Renal pelvis (tissue), 4 donors: ENCODE results near the gene NADSYN1. TPM values are rescaled to one million over a fixed set of nuclear protein-coding genes. Genes with fewer than 3 reads are reported as not detected.

Experiments
- DNase-seq: peaks from one replicate; pipeline ENCODE4 v3.0.0-alpha.2; 2013
- polyA plus RNA-seq, 3 donors: library from polyadenylated mRNA; unstranded; fragments of 120-200 nt; gene quantifications; one replicate each; pipeline ENCODE4 v1.2.1, GENCODE V29; 2013; ENCODE audit not compliant: insufficient read length in 3 of 3

NADSYN1 gene
- polyA plus RNA-seq, 3 donors = 41.8 to 60.3 (median 59.6) TPM

DNA sequence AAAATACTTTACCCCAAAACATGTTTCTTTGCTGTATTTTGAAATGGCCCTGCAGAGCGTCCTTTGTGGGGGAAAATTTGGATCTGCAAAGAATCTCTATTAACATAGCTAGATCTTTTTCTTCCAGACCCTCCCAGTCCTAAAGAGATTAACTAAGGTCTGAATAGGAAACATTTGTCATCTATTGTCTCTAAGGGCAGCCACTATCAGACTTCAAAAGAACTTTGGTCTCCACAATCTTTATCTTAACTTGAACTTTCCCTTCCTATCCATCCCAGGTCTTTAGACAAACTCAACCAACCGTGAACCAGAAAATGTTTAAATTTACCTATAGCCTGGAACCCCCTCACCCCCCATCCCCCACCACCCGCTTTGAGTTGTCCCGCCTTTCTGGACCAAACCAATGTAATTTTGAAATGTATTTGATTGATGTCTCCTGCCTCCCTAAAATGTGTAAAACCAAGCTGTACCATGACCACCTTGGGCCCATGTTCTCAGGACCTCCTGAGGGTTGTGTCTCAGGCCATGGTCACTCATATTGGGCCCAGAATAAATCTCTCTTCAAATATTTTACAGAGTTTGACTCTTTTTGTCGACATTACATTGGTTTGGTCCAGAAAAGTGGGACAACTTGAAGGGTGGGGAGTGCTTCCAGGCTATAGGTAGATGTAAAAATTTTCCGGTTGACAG is 91.7 kb downstream of the NADSYN1 start:
- DNase-seq = no peak

DNA sequence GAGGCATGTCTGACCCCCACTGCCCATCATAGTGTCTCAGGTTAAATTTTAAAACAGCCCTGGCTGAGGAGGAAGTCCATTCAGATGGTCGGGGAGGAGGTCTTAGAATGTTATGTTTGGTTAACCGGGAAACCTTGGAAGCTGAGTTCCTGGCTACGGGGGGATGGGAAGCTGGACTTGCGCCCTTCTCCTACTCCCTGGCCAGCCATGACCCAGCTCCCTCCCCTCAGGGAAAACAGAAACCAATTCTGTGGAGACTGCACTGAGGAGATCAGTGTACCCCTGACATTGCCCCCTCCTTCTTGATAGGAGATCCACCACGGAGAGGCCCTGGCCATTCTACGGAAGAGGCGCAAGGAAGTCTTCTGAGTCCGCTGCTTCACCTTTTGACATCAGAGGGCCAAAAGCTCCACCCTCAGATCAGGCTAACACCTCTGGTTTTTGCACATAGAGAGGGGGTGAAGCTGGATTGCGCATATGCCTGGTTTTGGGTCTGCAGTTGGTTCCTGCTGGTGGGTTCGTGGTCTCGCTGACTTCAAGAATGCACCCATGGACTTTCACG is 92.5 kb downstream of the NADSYN1 start:
- DNase-seq = no peak

DNA sequence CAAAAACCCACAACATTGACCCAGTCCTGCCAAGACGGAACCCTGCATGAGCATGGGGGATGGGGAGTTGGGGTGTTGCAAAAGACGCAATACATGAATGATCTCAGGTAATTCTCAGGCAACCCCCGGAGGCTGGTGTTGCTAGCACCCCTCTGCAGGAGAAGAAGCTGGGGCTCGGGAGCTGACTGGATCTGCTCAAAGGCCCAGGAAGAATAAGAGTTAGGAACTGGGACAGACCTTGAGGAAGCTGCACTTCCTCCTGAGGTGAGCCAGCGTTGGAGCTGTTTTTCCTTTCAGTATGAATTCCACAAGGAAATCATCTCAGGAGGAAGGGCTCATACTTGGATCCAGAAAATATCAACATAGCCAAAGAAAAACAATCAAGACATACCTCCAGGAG is 95.1 kb downstream of the NADSYN1 start, which contains the start of gene KRTAP5-9:
TSS of gene KRTAP5-9 (plus strand) at position 301 of the 400 bp plus-strand sequence. CDS start 238 bp downstream, outside the sequence.
- no peak for DNase-seq

DNA sequence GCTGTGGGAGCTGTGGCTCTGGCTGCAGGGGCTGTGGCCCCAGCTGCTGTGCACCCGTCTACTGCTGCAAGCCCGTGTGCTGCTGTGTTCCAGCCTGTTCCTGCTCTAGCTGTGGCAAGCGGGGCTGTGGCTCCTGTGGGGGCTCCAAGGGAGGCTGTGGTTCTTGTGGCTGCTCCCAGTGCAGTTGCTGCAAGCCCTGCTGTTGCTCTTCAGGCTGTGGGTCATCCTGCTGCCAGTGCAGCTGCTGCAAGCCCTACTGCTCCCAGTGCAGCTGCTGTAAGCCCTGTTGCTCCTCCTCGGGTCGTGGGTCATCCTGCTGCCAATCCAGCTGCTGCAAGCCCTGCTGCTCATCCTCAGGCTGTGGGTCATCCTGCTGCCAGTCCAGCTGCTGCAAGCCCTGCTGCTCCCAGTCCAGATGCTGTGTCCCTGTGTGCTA is 95.7 kb downstream of the NADSYN1 start:
- no peak for DNase-seq

Other genes starting within 250 kb of the NADSYN1 start
- gene SHANK2, start 200.6 kb upstream of the NADSYN1 start, polyA plus RNA-seq = 10 to 100 TPM; 26.2 to 42.9 (median 41.0) TPM
- gene DHCR7, start 4.8 kb upstream of the NADSYN1 start, polyA plus RNA-seq = 10 to 100 TPM; 43.7 to 49.4 (median 46.0) TPM
- gene KRTAP5-7, start 74.1 kb downstream of the NADSYN1 start, polyA plus RNA-seq = under 1 TPM in 2 of 3 donors, not detected in 1; 0.18 to 0.21 TPM
- 1 to 10 TPM in 1 of 3 donors, under 1 TPM in 2; 0.26 to 1.3 (median 0.71) TPM for gene KRTAP5-8, start 84.8 kb downstream of the NADSYN1 start, polyA plus RNA-seq
- gene KRTAP5-9, start 95.2 kb downstream of the NADSYN1 start, polyA plus RNA-seq = 1 to 10 TPM in 1 of 3 donors, under 1 TPM in 2; 0.26 to 1.0 (median 0.64) TPM
- gene KRTAP5-10, start 112.4 kb downstream of the NADSYN1 start, polyA plus RNA-seq = under 1 TPM in 2 of 3 donors, not detected in 1; 0.10 to 0.22 TPM
- under 1 TPM in 2 of 3 donors, not detected in 1; 0.27 to 0.83 TPM for gene KRTAP5-11, start 129.7 kb downstream of the NADSYN1 start, polyA plus RNA-seq